ENCODE data around the gene LRRC36. TPM values are rescaled to one million over a fixed set of nuclear protein-coding genes. Genes with fewer than 3 reads are reported as not detected.

Gene LRRC36
- total RNA-seq, 1 experiment from 2014 or later, result not detected

DNA sequence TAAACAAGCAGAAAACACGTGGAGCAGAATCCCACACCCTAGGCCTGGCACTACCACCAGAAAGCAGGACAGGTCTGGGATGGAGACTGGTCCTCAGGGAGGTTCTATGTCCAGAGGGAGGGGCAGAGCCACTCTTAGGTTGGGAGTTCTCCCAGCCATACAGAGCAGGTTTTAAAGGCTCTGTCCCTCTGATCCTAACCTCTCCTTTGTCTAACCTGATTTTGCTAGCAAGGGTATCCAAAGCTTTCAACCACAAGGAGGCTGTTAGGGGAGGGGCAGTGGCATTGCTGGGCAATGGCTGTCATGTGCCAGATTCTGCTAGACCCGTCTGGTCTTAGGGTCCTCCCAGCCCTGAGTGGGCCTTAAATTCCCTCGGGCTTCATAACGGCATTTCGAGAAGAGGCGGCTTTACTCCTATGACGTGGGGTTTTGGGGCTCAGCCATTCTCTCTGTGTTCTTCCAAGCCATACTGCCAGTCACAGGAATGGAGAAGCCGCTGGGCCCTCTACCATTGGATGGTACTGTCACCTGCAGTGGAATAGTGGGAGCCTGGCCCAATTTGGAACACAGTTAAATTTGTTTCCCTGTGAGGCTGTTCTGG is 61.0 kb downstream of the LRRC36 start:
- no peaks in the 10 kb centered on the region for H3K27me3 ChIP-seq (ENCODE audit: low read length)
- H3K36me3 ChIP-seq (ENCODE audit: insufficient read depth, low read length), result no peaks in the 10 kb centered on the region
- no peak overlapping the region for H2AFZ ChIP-seq (ENCODE audit: low read length)
- H3K4me3 ChIP-seq (ENCODE audit: low read length), result no peak overlapping the region
- no peaks in the 10 kb centered on the region for H3K9me3 ChIP-seq (ENCODE audit: low read length)
- H3K27ac ChIP-seq (ENCODE audit: low read length), result no peak overlapping the region
- DNase-seq, result no peak
- no peaks in the 10 kb centered on the region for H3K9me2 ChIP-seq (replicated peaks; ENCODE audit: insufficient read depth, low read length)
- no peaks in the 10 kb centered on the region for H4K20me1 ChIP-seq (ENCODE audit: insufficient read depth, low read depth, low read length)
- no peak overlapping the region for H3K9ac ChIP-seq (ENCODE audit: low read length)
- H3K4me1 ChIP-seq (ENCODE audit: low read length), result no peaks in the 10 kb centered on the region; the same call in 1 of the 2 replicates
- H3K4me2 ChIP-seq (ENCODE audit: low read depth, low read length, poor library complexity, severe bottlenecking), result no peak overlapping the region
- no peaks in the 10 kb centered on the region for H3K79me2 ChIP-seq (ENCODE audit: low read length)

DNA sequence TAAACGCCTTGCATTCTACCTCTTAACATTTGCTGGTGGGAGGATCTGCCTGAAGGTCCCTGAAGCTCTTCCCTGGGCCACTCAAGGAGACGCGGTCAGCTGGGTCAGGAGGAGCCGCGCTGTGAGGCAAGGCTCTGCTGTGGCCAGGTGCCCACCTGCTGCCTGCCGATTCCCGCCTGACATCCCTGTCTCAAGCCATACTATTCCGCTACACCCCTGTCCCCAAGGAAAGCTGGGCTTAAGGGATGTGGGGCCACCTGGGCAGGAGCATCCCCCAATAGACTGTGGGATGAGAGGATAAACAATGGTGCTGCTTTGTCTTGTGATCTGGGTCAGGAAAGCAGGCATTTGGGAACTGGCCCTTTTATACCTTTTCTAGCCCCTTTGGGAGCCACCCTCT is 61.6 kb downstream of the LRRC36 start:
- H4K20me1 ChIP-seq (ENCODE audit: insufficient read depth, low read depth, low read length), result no peaks in the 10 kb centered on the region

DNA sequence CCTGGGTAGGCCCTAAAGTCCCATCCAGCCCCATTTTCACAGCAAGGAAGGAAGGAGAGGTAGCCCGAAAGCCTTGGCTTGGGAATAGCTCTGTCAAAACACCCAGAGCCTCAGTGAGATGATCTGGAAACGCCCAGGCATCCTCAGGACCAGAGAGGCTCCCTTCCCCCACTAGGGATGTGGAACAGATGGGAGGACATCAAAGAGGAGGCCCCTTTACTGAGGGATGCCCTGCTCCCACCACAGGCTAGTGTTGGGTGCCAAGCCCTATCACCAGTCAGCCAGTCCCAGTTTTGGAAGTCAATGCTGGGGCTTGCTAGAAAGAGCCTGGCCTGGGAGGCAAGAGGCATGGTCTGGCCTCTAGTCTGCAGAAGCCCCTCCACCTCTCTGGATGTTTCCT is 62.0 kb downstream of the LRRC36 start:
- H3K4me3 ChIP-seq (ENCODE audit: low read length), result no peak overlapping the region
- no peaks in the 10 kb centered on the region for H4K20me1 ChIP-seq (ENCODE audit: insufficient read depth, low read depth, low read length)
- no peaks in the 10 kb centered on the region for H3K79me2 ChIP-seq (ENCODE audit: low read length)
- no peak overlapping the region for H3K9ac ChIP-seq (ENCODE audit: low read length)
- no peak for DNase-seq
- H3K27ac ChIP-seq (ENCODE audit: low read length), result no peak overlapping the region
- H3K4me2 ChIP-seq (ENCODE audit: low read depth, low read length, poor library complexity, severe bottlenecking), result no peak overlapping the region
- H3K9me3 ChIP-seq (ENCODE audit: low read length), result no peaks in the 10 kb centered on the region
- H3K36me3 ChIP-seq (ENCODE audit: insufficient read depth, low read length), result no peaks in the 10 kb centered on the region
- no peaks in the 10 kb centered on the region; the same call in 1 of the 2 replicates for H3K4me1 ChIP-seq (ENCODE audit: low read length)
- no peak overlapping the region for H2AFZ ChIP-seq (ENCODE audit: low read length)
- H3K9me2 ChIP-seq (replicated peaks; ENCODE audit: insufficient read depth, low read length), result no peaks in the 10 kb centered on the region
- H3K27me3 ChIP-seq (ENCODE audit: low read length), result no peaks in the 10 kb centered on the region

More for the DNA sequence above, 61.6 kb downstream of the LRRC36 start:
- Histone ChIP-seq H3K27me3 (ENCODE audit: low read length) (no peaks in the 10 kb centered on the region), H3K4me3 (ENCODE audit: low read length) (no peak overlapping the region), H3K9me2 (replicated peaks; ENCODE audit: insufficient read depth, low read length) (no peaks in the 10 kb centered on the region), H3K27ac (ENCODE audit: low read length) (no peak overlapping the region), H3K36me3 (ENCODE audit: insufficient read depth, low read length) (no peaks in the 10 kb centered on the region), H3K9ac (ENCODE audit: low read length) (no peak overlapping the region), H3K9me3 (ENCODE audit: low read length) (no peaks in the 10 kb centered on the region), H3K79me2 (ENCODE audit: low read length) (no peaks in the 10 kb centered on the region), H3K4me1 (ENCODE audit: low read length) (no peaks in the 10 kb centered on the region; the same call in 1 of the 2 replicates), H3K4me2 (ENCODE audit: low read depth, low read length, poor library complexity, severe bottlenecking) (no peak overlapping the region), H2AFZ (ENCODE audit: low read length) (no peak overlapping the region)
- DNase-seq, result no peak

DNA sequence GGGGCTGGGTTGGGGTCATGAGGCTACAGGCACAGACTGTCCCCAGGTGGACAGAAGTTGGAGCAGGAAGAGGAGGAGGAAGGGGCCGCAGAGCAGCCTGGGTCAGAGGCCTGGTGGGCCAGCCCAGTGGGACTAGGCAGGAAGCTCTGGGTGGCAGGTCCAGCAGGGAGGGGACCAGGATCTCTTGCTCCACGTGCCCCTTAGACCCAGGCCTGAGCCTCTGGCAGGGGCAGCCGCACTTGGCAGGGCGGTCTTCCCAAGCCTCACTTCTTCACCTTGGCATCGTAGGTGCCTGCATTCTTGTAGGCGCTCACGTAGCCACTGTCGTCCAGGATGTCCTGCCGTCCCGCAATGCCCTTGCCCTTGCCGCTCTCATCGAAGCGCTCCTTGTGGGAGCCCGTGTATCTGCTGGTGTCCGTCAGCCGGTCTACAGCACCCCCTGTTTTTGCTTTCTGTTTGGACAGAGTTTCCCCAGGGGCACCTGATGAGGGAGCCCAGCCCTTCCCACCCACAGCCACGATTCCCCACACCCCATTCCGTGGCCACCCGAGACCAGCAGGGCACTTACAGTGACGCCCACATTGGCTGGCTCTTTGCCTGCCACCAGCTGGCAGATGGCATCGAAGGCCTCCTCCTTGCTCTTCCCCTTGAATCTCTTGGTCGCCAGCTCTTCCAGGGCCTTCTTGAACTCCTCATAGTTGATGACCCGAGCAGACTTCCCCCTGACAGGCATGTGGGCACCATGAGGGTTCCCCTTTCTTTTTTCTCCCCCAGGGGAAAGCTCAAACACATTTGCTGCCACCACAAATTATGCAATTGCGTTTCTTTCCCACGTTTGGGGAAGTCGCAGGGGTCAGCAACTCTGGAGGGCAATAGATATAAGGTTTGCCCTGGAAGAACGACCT is 63.5 kb downstream of the LRRC36 start:
- Histone ChIP-seq H4K20me1 (ENCODE audit: insufficient read depth, low read depth, low read length) (no peaks in the 10 kb centered on the region), H3K4me2 (ENCODE audit: low read depth, low read length, poor library complexity, severe bottlenecking) (no peak overlapping the region), H3K4me1 (ENCODE audit: low read length) (no peaks in the 10 kb centered on the region), H2AFZ (ENCODE audit: low read length) (no peak overlapping the region), H3K27me3 (ENCODE audit: low read length) (no peaks in the 10 kb centered on the region), H3K9me2 (replicated peaks; ENCODE audit: insufficient read depth, low read length) (no peaks in the 10 kb centered on the region), H3K4me3 (ENCODE audit: low read length) (no peak overlapping the region), H3K9ac (ENCODE audit: low read length) (no peak overlapping the region), H3K27ac (ENCODE audit: low read length) (no peak overlapping the region), H3K36me3 (ENCODE audit: insufficient read depth, low read length) (no peaks in the 10 kb centered on the region), H3K79me2 (ENCODE audit: low read length) (no peaks in the 10 kb centered on the region), H3K9me3 (ENCODE audit: low read length) (no peaks in the 10 kb centered on the region)
- no peak for DNase-seq

DNA sequence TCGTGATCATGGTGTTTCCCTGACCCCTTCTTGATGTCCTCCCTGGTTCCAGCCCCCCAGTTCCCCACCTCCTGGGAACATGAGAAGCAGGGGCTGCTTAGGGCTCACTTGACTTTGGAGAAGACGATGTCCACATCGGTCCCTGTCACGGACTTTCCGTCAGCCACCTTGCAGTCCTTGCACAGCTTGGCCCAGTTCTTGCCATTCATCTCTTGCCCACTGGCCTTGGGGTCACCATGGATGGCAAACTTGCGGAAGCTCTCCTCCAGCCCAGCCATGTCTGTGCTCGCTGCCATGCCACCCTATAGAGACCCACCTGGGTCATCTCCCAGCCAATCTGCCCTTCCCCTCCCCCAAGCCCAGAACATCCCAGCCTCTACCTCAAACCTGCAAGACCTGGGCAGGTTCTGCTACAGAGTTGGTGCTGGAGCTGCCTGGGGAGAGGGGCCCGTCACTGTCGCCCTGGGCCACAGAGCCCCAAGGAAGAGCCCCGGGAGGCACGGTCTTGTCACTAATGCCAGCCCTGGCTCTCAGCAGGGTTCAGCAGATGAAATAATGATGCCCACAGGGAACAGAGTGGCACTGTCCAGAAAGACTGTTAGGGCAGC is 64.3 kb downstream of the LRRC36 start:
- H2AFZ ChIP-seq (ENCODE audit: low read length), result no peak overlapping the region
- no peaks in the 10 kb centered on the region for H3K79me2 ChIP-seq (ENCODE audit: low read length)
- no peak overlapping the region for H3K27ac ChIP-seq (ENCODE audit: low read length)
- peaks cover 3% of the 10 kb centered on the region; the same call in 1 of the 2 replicates for H3K4me1 ChIP-seq (ENCODE audit: low read length)
- no peaks in the 10 kb centered on the region for H3K36me3 ChIP-seq (ENCODE audit: insufficient read depth, low read length)
- no peaks in the 10 kb centered on the region for H4K20me1 ChIP-seq (ENCODE audit: insufficient read depth, low read depth, low read length)
- no peaks in the 10 kb centered on the region for H3K9me3 ChIP-seq (ENCODE audit: low read length)
- no peak overlapping the region for H3K4me2 ChIP-seq (ENCODE audit: low read depth, low read length, poor library complexity, severe bottlenecking)
- no peaks in the 10 kb centered on the region for H3K27me3 ChIP-seq (ENCODE audit: low read length)
- H3K9ac ChIP-seq (ENCODE audit: low read length), result no peak overlapping the region
- no peak overlapping the region for H3K4me3 ChIP-seq (ENCODE audit: low read length)
- H3K9me2 ChIP-seq (replicated peaks; ENCODE audit: insufficient read depth, low read length), result no peaks in the 10 kb centered on the region
- no peak for DNase-seq

DNA sequence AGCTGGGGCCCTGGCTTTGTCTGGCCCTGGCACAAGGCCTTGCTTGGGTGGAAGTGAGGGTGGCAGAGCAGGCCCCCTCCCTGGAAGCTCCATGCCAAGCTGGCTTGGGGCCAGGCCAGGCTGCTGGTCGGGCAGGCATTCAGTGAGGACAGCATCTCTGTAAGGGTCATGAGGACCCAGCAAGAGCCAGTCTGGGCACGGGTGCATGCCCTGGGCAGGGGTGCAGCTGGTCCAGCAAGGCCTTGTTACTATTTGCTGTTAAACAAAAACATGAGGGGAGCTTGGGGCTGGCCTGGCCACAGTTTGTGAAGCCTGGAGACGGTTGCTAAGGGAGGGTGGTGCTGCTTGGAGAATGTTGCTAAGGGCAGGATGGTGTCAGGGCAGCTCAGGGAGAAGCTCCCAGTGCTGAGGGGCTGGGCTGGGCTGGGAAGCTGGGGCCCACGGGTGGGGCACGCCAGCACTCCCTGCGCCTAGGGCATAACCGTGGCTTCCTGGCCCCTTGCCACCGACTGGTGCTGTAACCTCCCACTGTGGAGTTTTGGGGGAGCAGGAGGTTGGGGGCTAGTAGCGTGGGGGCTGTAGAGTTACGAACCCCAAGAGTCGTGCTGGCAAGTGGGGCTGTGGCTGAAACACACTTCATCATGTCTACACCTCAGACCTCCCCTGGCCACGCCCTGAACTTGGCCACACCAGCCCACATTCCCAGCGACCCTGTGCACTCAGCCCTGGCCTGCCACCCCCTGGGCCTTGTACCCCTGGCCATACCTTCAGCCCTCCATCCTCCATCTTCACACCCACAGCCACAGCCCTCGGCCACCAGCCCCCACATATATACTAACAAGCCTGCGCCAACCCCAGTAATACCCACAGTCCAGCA is 65.0 kb downstream of the LRRC36 start:
- Histone ChIP-seq H3K4me1 (ENCODE audit: low read length) (peaks cover 8% of the 10 kb centered on the region; the same call in 1 of the 2 replicates), H3K9me3 (ENCODE audit: low read length) (no peaks in the 10 kb centered on the region), H3K79me2 (ENCODE audit: low read length) (no peaks in the 10 kb centered on the region)

DNA sequence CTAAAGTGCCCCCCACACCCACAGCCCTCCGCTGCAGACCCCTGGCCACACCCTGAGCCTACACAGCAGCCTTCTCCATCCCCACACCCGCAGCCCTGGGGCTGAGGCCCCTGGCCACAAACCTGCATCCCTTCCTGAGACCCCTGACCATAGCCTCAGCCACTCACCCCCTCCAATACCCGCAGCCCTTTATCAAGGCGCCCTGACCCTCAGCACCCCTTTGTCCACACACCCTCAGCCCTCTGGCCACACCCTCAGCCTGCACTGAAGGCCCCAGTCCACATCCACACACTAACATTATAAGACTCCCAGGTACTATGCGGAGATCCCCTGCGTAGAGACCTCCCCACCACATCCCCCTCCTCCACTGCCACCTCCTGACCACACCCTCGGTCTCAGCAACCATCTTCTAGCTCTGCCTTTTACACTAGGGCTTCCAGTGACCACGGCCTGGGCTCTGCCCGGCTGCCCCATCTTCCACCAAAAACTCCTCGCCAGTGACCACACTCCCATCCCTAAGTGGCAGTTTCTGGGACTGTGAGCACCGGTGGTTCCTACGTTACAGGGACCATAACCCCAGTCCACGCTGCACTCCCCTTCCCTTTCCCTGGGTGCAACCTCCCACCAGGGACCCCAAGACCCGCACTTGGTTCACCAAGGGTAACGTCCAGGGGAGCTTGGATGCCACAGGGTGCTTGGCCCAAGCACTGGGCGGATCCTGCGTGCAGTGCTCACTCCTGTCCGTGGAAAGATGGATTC is 65.9 kb downstream of the LRRC36 start:
- Histone ChIP-seq H3K9me3 (ENCODE audit: low read length) (no peaks in the 10 kb centered on the region), H3K27me3 (ENCODE audit: low read length) (no peaks in the 10 kb centered on the region), H3K9ac (ENCODE audit: low read length) (no peak overlapping the region), H4K20me1 (ENCODE audit: insufficient read depth, low read depth, low read length) (no peaks in the 10 kb centered on the region), H3K36me3 (ENCODE audit: insufficient read depth, low read length) (no peaks in the 10 kb centered on the region), H3K9me2 (replicated peaks; ENCODE audit: insufficient read depth, low read length) (no peaks in the 10 kb centered on the region), H3K4me3 (ENCODE audit: low read length) (no peak overlapping the region), H3K4me1 (ENCODE audit: low read length) (peaks cover 9% of the 10 kb centered on the region), H3K4me2 (ENCODE audit: low read depth, low read length, poor library complexity, severe bottlenecking) (no peak overlapping the region), H2AFZ (ENCODE audit: low read length) (no peak overlapping the region), H3K79me2 (ENCODE audit: low read length) (no peaks in the 10 kb centered on the region), H3K27ac (ENCODE audit: low read length) (no peak overlapping the region)
- no peak for DNase-seq

More for the DNA sequence above, 65.0 kb downstream of the LRRC36 start:
- H3K36me3 ChIP-seq (ENCODE audit: insufficient read depth, low read length), result no peaks in the 10 kb centered on the region
- no peaks in the 10 kb centered on the region for H3K9me2 ChIP-seq (replicated peaks; ENCODE audit: insufficient read depth, low read length)
- DNase-seq, result no peak
- no peak overlapping the region for H3K4me3 ChIP-seq (ENCODE audit: low read length)
- no peak overlapping the region for H3K9ac ChIP-seq (ENCODE audit: low read length)
- no peak overlapping the region for H3K4me2 ChIP-seq (ENCODE audit: low read depth, low read length, poor library complexity, severe bottlenecking)
- no peak overlapping the region for H2AFZ ChIP-seq (ENCODE audit: low read length)
- no peaks in the 10 kb centered on the region for H3K27me3 ChIP-seq (ENCODE audit: low read length)
- H3K27ac ChIP-seq (ENCODE audit: low read length), result no peak overlapping the region
- H4K20me1 ChIP-seq (ENCODE audit: insufficient read depth, low read depth, low read length), result no peaks in the 10 kb centered on the region
